B cell (primary cell): ENCODE data around the gene MARCHF3. TPM values are rescaled to one million over a fixed set of nuclear protein-coding genes. Genes with fewer than 3 reads are reported as not detected.
A peak's percentile ranks its signal among the peaks of the same experiment; 100 is the strongest.

ENCODE experiments used
- ATAC-seq: fragments of 200-7000 bp; cut with Tn5 transposase; one replicate; pipeline ENCODE4 v1.10.0; 2021; ENCODE audit warnings: low read depth, mild to moderate bottlenecking, moderate number of reproducible peaks, moderate library complexity
- CTCF ChIA-PET: fragments of 350-600 bp; sonication (Branson Sonifier 250); formaldehyde crosslinking; loops from one replicate; lab custom pipeline; 2021; ENCODE audit warnings: antibody characterized with exemption, inconsistent platforms; lab: Charles Lee
- POLR2A ChIA-PET: fragments of 350-600 bp; sonication (Branson Sonifier 250); formaldehyde crosslinking; loops from one replicate; lab custom pipeline; 2021; ENCODE audit warnings: antibody characterized with exemption; lab: Charles Lee
- DNase-seq: peaks from one replicate; pipeline ENCODE4 v3.0.0; 2013
- H2AFZ ChIP-seq: 2 replicates; pipeline ENCODE4 v1.6.1; 2012; ENCODE audit warnings: mild to moderate bottlenecking, low read depth, low read length; ENCODE audit not compliant: insufficient read depth, poor library complexity, severe bottlenecking
- H3K27ac ChIP-seq, 2 donors: 1 replicate in 1 of 2; 2 replicates in 1 of 2; pipeline ENCODE4 v1.5.1; 2012 to 2013; ENCODE audit warnings: low read length in 2 of 2, mild to moderate bottlenecking in 2 of 2, moderate library complexity in 1 of 2
- H3K27me3 ChIP-seq, 4 experiments: fragments of 200-600 bp in 1 of 4; sonication (generic) in 1 of 4; replicated peaks in 1 of 4; 1 replicate in 2 of 4; 2 replicates in 2 of 4; pipeline versions ENCODE4 v1.6.1 to v1.7.0; 2013 to 2016; ENCODE audit warnings: low read length in 3 of 4, mild to moderate bottlenecking in 2 of 4, mixed read lengths in 1 of 4, moderate library complexity in 1 of 4; ENCODE audit not compliant: insufficient read depth in 4 of 4, control insufficient read depth in 3 of 4; ENCODE audit errors: control extremely low read depth in 1 of 4
- H3K36me3 ChIP-seq, 2 experiments: replicated peaks in 1 of 2; 1 replicate in 1 of 2; 2 replicates in 1 of 2; pipeline versions ENCODE4 v1.6.1 to v1.7.1; 2013; ENCODE audit warnings: low read length in 1 of 2; ENCODE audit not compliant: insufficient read depth in 2 of 2, control insufficient read depth in 1 of 2; ENCODE audit errors: control extremely low read depth in 1 of 2, extremely low read depth in 1 of 2
- H3K4me1 ChIP-seq, 2 donors: fragments of 200-600 bp in 1 of 2; sonication (generic) in 1 of 2; 1 replicate in 1 of 2; 2 replicates in 1 of 2; pipeline versions ENCODE4 v1.5.1 to v1.6.1; 2013 to 2017; ENCODE audit warnings: low read length in 2 of 2; ENCODE audit not compliant: control insufficient read depth in 2 of 2, insufficient read depth in 2 of 2
- H3K4me2 ChIP-seq: replicated peaks from 2 replicates; pipeline ENCODE3; 2012; ENCODE audit warnings: mild to moderate bottlenecking, low read depth, low read length; ENCODE audit not compliant: poor library complexity, severe bottlenecking
- H3K4me3 ChIP-seq, 5 experiments: fragments of 200-600 bp in 1 of 5; sonication (generic) in 1 of 5; 1 replicate in 3 of 5; 2 replicates in 2 of 5; pipeline versions ENCODE4 v1.5.1 to v1.7.0; 2011 to 2016; ENCODE audit warnings: low read length in 4 of 5, mild to moderate bottlenecking in 4 of 5, low read depth in 2 of 5, control low read depth in 1 of 5, moderate library complexity in 1 of 5; ENCODE audit not compliant: insufficient read depth in 1 of 5; ENCODE audit errors: control extremely low read depth in 1 of 5, extremely low read depth in 1 of 5
- H3K79me2 ChIP-seq: fragments of 200-600 bp; sonication (generic); one replicate; pipeline ENCODE4 v1.6.0; 2016; ENCODE audit warnings: low read length; ENCODE audit not compliant: control insufficient read depth, insufficient read depth
- H3K9ac ChIP-seq: fragments of 200-600 bp; sonication (generic); 2 replicates; pipeline ENCODE4 v1.6.1; 2017; ENCODE audit warnings: mild to moderate bottlenecking, low read length, moderate library complexity
- H3K9me3 ChIP-seq, 3 donors: one replicate each; pipeline versions ENCODE4 v1.6.1 to v1.7.1; 2013; ENCODE audit warnings: low read length in 2 of 3; ENCODE audit not compliant: control insufficient read depth in 2 of 3, insufficient read depth in 1 of 3; ENCODE audit errors: control extremely low read depth in 1 of 3
- H4K20me1 ChIP-seq: 2 replicates; pipeline ENCODE4 v1.6.0; 2012; ENCODE audit warnings: mild to moderate bottlenecking, low read length; ENCODE audit not compliant: insufficient read depth, control insufficient read depth, poor library complexity, severe bottlenecking
- H3K27ac Mint-ChIP-seq: one replicate; pipeline ENCODE4 v1.8.0; 2021; ENCODE audit warnings: mixed read lengths
- H3K27me3 Mint-ChIP-seq: one replicate; pipeline ENCODE4 v1.8.0; 2021; ENCODE audit warnings: mixed read lengths
- H3K4me1 Mint-ChIP-seq: one replicate; pipeline ENCODE4 v1.8.0; 2021; ENCODE audit warnings: mixed read lengths
- H3K4me3 Mint-ChIP-seq: one replicate; pipeline ENCODE4 v1.8.0; 2021; ENCODE audit warnings: mixed read lengths
- H3K9me3 Mint-ChIP-seq: one replicate; pipeline ENCODE4 v1.8.0; 2022; ENCODE audit warnings: mixed read lengths; ENCODE audit not compliant: insufficient read depth
- CTCF ChIP-seq: fragments of 200-600 bp; IDR thresholded peaks from one replicate; pipeline ENCODE4 v1.8.0; 2022; ENCODE audit warnings: antibody characterized with exemption, mild to moderate bottlenecking
- EZH2 ChIP-seq: IDR thresholded peaks from 2 replicates; pipeline ENCODE4 v1.6.1; 2012; ENCODE audit warnings: borderline replicate concordance, low read depth, mild to moderate bottlenecking, moderate library complexity, low read length; ENCODE audit not compliant: insufficient read depth, poor library complexity, severe bottlenecking
- WGBS: methylation state at CpG from one replicate; pipeline ENCODE4 v1.1.5; 2013; ENCODE audit warnings: missing lambda C conversion rate; ENCODE audit not compliant: insufficient coverage; 5-methylcytosine and 5-hydroxymethylcytosine counted together
- intact Hi-C: fragments of 100-400 bp; cut with micrococcal nuclease; formaldehyde crosslinking; loops from one replicate; pipeline ENCODE4 v1.10.0; 2022
- polyA plus RNA-seq: library from polyadenylated mRNA; depleted of rRNA; stranded (reverse); fragments of >200 nt; gene quantifications from 2 replicates; pipeline ENCODE4 v1.2.3, GENCODE V29; 2012
- total RNA-seq, 2 donors: library from RNA; stranded (reverse); fragments of 120-200 nt in 1 of 2; gene quantifications; 1 replicate in 1 of 2; 2 replicates in 1 of 2; pipeline versions ENCODE4 v1.2.3 to v1.2.4, GENCODE V29; 2013 to 2022

Gene MARCHF3
- total and polyA plus RNA-seq, 2 donors (not counting 1 experiment from before 2014, with no cell fraction given): 31.6 to 35.0 TPM

DNA sequence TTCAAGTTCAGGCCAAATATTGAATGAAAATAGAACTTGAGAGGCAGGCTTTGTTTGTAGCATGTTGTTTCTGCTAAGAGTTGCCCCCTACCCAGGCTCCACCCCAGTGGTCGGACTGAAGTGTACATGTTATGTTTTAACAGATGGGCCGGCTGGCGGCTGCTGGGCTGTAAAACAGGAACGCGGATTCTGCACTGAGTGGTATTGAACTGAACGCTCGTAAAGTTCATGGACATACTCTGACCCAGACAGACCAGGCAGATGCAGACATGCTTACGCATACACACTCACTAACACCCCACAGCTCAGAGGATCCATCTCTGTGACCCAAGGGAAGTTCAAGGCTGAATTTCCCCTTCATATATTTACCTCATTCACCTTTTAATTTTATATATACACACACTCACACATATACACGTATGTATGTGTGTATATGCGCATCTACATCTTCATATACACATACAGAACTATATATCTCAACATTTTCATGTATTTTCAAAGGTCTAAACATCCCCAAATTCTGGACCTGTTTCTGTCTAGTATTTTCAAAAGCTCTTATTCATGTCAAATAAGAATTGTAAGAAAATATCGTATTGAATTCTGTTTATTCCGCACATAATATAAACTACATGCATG lies 1.4 kb downstream of the MARCHF3 start:
- Mint-ChIP-seq H3K27me3 (no peaks in the 10 kb centered on the region), H3K4me1 (peaks cover 51% of the 10 kb centered on the region), H3K4me3 (peak overlapping the region; percentile 97), H3K27ac (peak overlapping the region; percentile 88), H3K9me3 (no peaks in the 10 kb centered on the region)
- no peak for TF ChIP-seq CTCF
- no peak for TF ChIP-seq EZH2
- ChIA-PET POLR2A (interaction anchor here (0.6 to 1.0 kb wide), 4 partner anchors 35 to 215 kb away, joined by 3 to 4 read pairs (median 4); partner anchors contain the start of gene C5orf63), CTCF (interaction anchor here (0.7 to 1.5 kb wide), 6 partner anchors 11 to 190 kb away, joined by 3 to 4 read pairs (median 4); no protein-coding TSS in a partner anchor)
- H3K36me3 ChIP-seq: no peaks in the 10 kb centered on the region
- H3K27ac ChIP-seq: peak overlapping the region in 1 of 2 donors; percentile 89
- 10% methylated on average over 7 of the region's 12 CpGs for WGBS
- H3K9ac ChIP-seq: peak overlapping the region; percentile 93
- peaks cover 25 to 38% of the 10 kb centered on the region in 2 donors for H3K4me1 ChIP-seq
- H2AFZ ChIP-seq: peak overlapping the region; percentile 82
- peak overlapping the region; percentile 82 to 96 (median 88) for H3K4me3 ChIP-seq
- DNase-seq (peak; percentile 61), ATAC-seq (peak; percentile 3)
- H3K4me2 ChIP-seq: peak overlapping the region; percentile 95
- H3K79me2 ChIP-seq: peaks cover 66% of the 10 kb centered on the region
- intact Hi-C loops: loop anchor here (5.0 kb wide), 1 partner anchor 112 kb away; no protein-coding TSS in a partner anchor
- H3K9me3 ChIP-seq: no peaks in the 10 kb centered on the region
- peaks cover 9% of the 10 kb centered on the region for H4K20me1 ChIP-seq
- H3K27me3 ChIP-seq: no peaks in the 10 kb centered on the region

DNA sequence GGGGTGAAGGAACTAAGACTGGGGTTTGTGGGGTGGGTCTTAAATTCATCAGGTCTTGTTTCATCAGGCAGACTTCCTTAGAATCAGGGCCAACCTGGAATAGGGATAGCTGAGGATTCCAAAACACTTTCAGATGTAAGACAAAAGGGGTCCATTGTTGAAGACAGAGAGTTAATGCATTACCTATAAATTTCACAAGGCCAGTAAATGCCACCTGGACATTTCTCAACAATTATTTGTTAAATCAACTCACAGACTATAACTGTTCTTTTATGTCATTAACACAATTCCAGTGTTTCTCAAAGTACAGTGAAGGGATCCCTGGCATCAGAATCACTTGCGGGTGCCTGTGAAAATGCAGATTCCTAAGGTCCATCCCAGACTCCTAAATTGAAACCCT lies 2.8 kb downstream of the MARCHF3 start:
- H4K20me1 ChIP-seq: peaks cover 14% of the 10 kb centered on the region
- H2AFZ ChIP-seq: no peak overlapping the region
- ChIA-PET POLR2A (no interaction called here), CTCF (interaction anchor here (1.1 kb wide), 2 partner anchors 29 to 190 kb away, joined by 3 to 4 read pairs; no protein-coding TSS in a partner anchor)
- DNase-seq: no peak
- Mint-ChIP-seq H3K9me3 (no peaks in the 10 kb centered on the region), H3K27me3 (no peaks in the 10 kb centered on the region), H3K27ac (peak overlapping the region; percentile 24), H3K4me3 (peak overlapping the region; percentile 18), H3K4me1 (peaks cover 58% of the 10 kb centered on the region)
- no peak overlapping the region for H3K9ac ChIP-seq
- no peaks in the 10 kb centered on the region for H3K27me3 ChIP-seq
- H3K79me2 ChIP-seq: peaks cover 76% of the 10 kb centered on the region
- H3K9me3 ChIP-seq: no peaks in the 10 kb centered on the region
- 100% methylated on average over 1 of the region's 1 CpG for WGBS
- intact Hi-C loops: loop anchor here (5.0 kb wide), 1 partner anchor 110 kb away; no protein-coding TSS in a partner anchor
- peak overlapping the region in 1 of 2 donors; percentile 37 for H3K27ac ChIP-seq
- ATAC-seq: no peak
- H3K4me3 ChIP-seq: no peak overlapping the region
- no peak for TF ChIP-seq EZH2
- TF ChIP-seq CTCF: no peak
- peak overlapping the region; percentile 1 for H3K4me2 ChIP-seq
- H3K4me1 ChIP-seq: peaks cover 25 to 38% of the 10 kb centered on the region in 2 donors
- no peaks in the 10 kb centered on the region for H3K36me3 ChIP-seq
